MCF 10A (cell line): ENCODE results near the gene PRG2. TPM values are rescaled to one million over a fixed set of nuclear protein-coding genes. Genes with fewer than 3 reads are reported as not detected.
"Not testable (repeated sequence)": the region's sequence is repeated elsewhere in the genome, so short reads cannot be mapped to it uniquely, and the experiment has no call there.

ENCODE experiments used
- BruUV-seq: library from RNA; stranded (reverse); fragments of 400-500 nt; replicated peaks from 2 replicates; lab custom pipeline; 2021; lab: Mats Ljungman, UMichigan
- CTCF ChIA-PET: fragments of 300-600 bp; sonication (Branson Sonifier 250); formaldehyde crosslinking; extraction: SDS; loops from one replicate; lab custom pipeline; 2021; ENCODE audit warnings: antibody characterized with exemption, inconsistent platforms; lab: Yijun Ruan, JAX
- POLR2A ChIA-PET: fragments of 300-600, 350-650 bp; sonication (Branson Sonifier 250); formaldehyde crosslinking; extraction: SDS; loops from one replicate; lab custom pipeline; 2020; ENCODE audit warnings: antibody characterized with exemption, inconsistent platforms; lab: Yijun Ruan, JAX
- DNase-seq: peaks from one replicate; pipeline ENCODE4 v3.0.0-alpha.2; 2018; ENCODE audit not compliant: unreplicated experiment
- H3K27ac Mint-ChIP-seq: one replicate; pipeline ENCODE4 v1.8.0; 2022; ENCODE audit warnings: mild to moderate bottlenecking, low read depth, mixed read lengths; ENCODE audit not compliant: unreplicated experiment
- H3K27me3 Mint-ChIP-seq: one replicate; pipeline ENCODE4 v1.8.0; 2022; ENCODE audit warnings: mixed read lengths; ENCODE audit not compliant: insufficient read depth, unreplicated experiment
- H3K36me3 Mint-ChIP-seq: one replicate; pipeline ENCODE4 v1.8.0; 2022; ENCODE audit warnings: mild to moderate bottlenecking, moderate library complexity, mixed read lengths; ENCODE audit not compliant: insufficient read depth, unreplicated experiment
- H3K4me1 Mint-ChIP-seq: one replicate; pipeline ENCODE4 v1.8.0; 2022; ENCODE audit warnings: mixed read lengths; ENCODE audit not compliant: insufficient read depth, unreplicated experiment
- H3K4me3 Mint-ChIP-seq: one replicate; pipeline ENCODE4 v1.8.0; 2022; ENCODE audit warnings: mild to moderate bottlenecking, moderate library complexity, mixed read lengths; ENCODE audit not compliant: unreplicated experiment
- H3K9me3 Mint-ChIP-seq: one replicate; pipeline ENCODE4 v1.8.0; 2022; ENCODE audit warnings: mixed read lengths; ENCODE audit not compliant: unreplicated experiment
- intact Hi-C: fragments of 100-400 bp; cut with micrococcal nuclease; formaldehyde crosslinking; loops from 2 replicates; pipeline ENCODE4 v1.14.1; 2022
- total RNA-seq: library from RNA; stranded (reverse); gene quantifications from 2 replicates; pipeline ENCODE4 v1.2.3, GENCODE V29; 2022
- TF ChIP-seq, protein P1 (sequence below): fragments of 200-600 bp; IDR thresholded peaks from one replicate; pipeline ENCODE4 v1.8.0; 2022; ENCODE audit warnings: antibody characterized with exemption, mild to moderate bottlenecking; ENCODE audit not compliant: unreplicated experiment

Gene PRG2
- total RNA-seq, 1 experiment from 2014 or later: not detected

DNA sequence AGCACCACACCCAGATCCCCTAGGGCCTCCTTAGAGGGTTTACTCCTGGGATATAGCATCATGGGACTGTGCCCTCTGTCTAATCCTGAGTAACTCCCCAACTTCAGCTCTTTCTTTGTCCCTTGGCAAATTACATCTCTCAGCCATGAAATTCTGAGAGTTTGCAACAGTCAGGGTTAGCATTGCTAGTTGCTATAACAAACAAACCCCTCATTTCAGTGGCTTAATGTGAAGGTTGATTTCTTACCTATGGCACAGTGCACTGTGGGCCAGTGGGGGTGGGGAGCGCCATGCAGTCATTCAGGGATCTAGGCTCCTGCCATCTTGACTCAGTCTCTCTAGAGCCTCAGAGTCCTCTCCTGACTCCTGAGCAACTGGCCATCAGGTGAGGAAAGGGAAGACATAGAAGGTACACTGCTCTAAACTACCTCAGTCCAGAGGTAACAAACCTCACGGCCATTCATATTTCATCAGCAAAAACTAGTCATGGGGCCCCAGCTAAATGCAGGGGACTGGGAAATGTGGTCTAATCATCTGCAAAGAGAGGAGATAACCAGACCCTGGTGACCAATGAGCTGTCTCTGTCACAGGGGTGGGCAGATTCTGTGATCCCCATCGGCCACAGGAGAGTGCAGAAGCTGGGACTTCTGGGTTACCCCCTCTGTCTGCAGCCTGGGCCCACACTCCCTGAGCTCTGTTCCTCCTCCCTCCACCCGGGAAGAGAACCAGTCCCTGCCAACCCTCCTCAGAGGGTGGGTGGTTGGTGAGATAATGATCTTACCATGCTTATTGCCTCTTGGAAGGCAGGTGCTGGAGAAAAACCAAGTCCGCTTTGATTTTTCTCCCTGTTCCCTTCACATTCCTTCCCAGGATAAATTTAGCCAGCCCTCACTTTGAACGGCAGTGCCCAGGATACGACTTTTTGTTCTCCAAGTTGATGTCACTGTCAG is 27.0 kb downstream of the PRG2 start:
- H3K27me3 Mint-ChIP-seq: no peaks in the 10 kb centered on the region
- H3K4me3 Mint-ChIP-seq: no peak overlapping the region
- DNase-seq: no peak
- H3K4me1 Mint-ChIP-seq: peaks cover 3% of the 10 kb centered on the region
- no peak overlapping the region for H3K27ac Mint-ChIP-seq
- ChIA-PET CTCF (interaction anchor here (0.8 to 9.3 kb wide), 4 partner anchors 16 to 280 kb away, joined by 3 to 84 read pairs (median 4); no protein-coding TSS in a partner anchor), POLR2A (interaction anchor here (0.5 kb wide), 1 partner anchor 89 kb away, joined by 3 read pairs; no protein-coding TSS in a partner anchor)
- H3K9me3 Mint-ChIP-seq: no peaks in the 10 kb centered on the region
- intact Hi-C loops: no loop called here
- BruUV-seq: no TSS peak
- no peaks in the 10 kb centered on the region for H3K36me3 Mint-ChIP-seq
- TF ChIP-seq, protein P1, sequence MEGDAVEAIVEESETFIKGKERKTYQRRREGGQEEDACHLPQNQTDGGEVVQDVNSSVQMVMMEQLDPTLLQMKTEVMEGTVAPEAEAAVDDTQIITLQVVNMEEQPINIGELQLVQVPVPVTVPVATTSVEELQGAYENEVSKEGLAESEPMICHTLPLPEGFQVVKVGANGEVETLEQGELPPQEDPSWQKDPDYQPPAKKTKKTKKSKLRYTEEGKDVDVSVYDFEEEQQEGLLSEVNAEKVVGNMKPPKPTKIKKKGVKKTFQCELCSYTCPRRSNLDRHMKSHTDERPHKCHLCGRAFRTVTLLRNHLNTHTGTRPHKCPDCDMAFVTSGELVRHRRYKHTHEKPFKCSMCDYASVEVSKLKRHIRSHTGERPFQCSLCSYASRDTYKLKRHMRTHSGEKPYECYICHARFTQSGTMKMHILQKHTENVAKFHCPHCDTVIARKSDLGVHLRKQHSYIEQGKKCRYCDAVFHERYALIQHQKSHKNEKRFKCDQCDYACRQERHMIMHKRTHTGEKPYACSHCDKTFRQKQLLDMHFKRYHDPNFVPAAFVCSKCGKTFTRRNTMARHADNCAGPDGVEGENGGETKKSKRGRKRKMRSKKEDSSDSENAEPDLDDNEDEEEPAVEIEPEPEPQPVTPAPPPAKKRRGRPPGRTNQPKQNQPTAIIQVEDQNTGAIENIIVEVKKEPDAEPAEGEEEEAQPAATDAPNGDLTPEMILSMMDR: no peak

DNA sequence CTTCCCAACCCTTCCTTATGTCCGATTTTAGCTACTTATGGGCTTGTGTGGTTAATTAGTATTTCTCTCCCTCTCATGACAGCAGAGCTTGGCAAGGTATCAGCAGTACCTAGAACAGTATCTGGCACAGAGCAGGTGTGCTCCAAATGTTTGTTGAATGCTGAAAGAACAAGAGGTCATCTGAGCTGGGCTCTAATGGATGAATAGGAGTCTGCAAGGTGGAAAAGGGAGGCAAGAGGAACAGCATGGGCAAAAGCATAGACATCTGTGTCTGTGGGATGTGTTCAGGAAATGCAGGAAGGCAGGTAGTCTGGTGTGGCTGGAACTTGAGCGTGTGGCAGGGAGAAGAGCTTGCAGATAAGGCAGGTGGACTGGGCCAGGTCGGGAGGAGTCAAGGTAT is 28.5 kb downstream of the PRG2 start:
- intact Hi-C loops: no loop called here
- no peaks in the 10 kb centered on the region for H3K9me3 Mint-ChIP-seq
- no peaks in the 10 kb centered on the region for H3K4me1 Mint-ChIP-seq
- no peak overlapping the region for H3K4me3 Mint-ChIP-seq
- ChIA-PET CTCF (interaction anchor here (0.6 to 9.3 kb wide), 5 partner anchors 14 to 311 kb away, joined by 3 to 84 read pairs (median 3); no protein-coding TSS in a partner anchor), POLR2A (no interaction called here)
- no peaks in the 10 kb centered on the region for H3K27me3 Mint-ChIP-seq
- no TSS peak for BruUV-seq
- TF ChIP-seq, protein P1: no peak
- no peak overlapping the region for H3K27ac Mint-ChIP-seq
- H3K36me3 Mint-ChIP-seq: no peaks in the 10 kb centered on the region
- DNase-seq: no peak

DNA sequence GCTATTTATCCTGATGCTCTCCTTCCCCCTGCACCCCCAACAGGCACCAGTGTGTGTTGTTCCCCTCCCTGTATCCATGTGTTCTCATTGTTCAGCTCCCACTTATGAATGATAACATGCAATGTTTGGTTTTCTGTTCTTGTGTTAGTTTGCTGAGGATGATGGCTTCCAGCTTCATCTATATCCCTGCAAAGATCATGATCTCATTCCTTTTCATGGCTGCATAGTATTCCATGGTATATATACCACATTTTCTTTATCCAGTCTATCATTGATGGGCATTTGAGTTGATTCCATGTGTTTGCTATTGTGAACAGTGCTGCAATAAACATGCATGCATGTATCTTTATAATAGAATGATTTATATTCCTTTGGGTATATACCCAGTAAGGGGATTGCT is 29.0 kb downstream of the PRG2 start:
- DNase-seq, H3K27me3 Mint-ChIP-seq, POLR2A ChIA-PET, H3K27ac Mint-ChIP-seq, BruUV-seq, intact Hi-C loops, H3K36me3 Mint-ChIP-seq, H3K9me3 Mint-ChIP-seq, H3K4me3 Mint-ChIP-seq, H3K4me1 Mint-ChIP-seq: not testable (repeated sequence)
- CTCF ChIA-PET: interaction anchor here (9.3 kb wide), 1 partner anchor 14 kb away, joined by 84 read pairs; no protein-coding TSS in a partner anchor

DNA sequence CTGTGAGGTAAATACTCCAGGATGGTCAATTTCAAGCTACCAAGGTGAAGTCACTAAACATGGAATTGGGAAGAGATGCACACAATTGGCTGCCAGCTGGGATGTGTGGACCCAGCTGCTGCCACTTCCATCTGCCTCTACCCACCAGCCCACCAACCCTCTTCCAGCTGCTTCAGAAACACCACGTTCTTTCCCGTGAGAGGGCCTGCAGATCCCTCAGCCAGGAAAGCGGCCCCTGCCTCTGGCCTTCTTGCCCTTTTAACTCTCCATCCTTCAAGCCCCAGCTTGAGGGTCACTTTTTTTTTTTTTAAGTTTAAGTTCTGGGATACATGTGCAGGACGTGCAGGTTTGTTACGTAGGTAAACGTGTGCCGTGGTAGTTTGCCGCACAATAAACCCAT is 29.5 kb downstream of the PRG2 start:
- intact Hi-C loops: no loop called here
- POLR2A ChIA-PET: no interaction called here
- no peaks in the 10 kb centered on the region for H3K9me3 Mint-ChIP-seq
- CTCF ChIA-PET: interaction anchor here (0.6 to 9.3 kb wide), 2 partner anchors 13 to 1698 kb away, joined by 3 to 84 read pairs; no protein-coding TSS in a partner anchor
- no peak overlapping the region for H3K27ac Mint-ChIP-seq
- BruUV-seq: no TSS peak
- no peaks in the 10 kb centered on the region for H3K36me3 Mint-ChIP-seq
- H3K4me3 Mint-ChIP-seq: no peak overlapping the region
- H3K4me1 Mint-ChIP-seq: no peaks in the 10 kb centered on the region
- no peaks in the 10 kb centered on the region for H3K27me3 Mint-ChIP-seq
- DNase-seq: no peak
- TF ChIP-seq, protein P1: no peak
